ENCODE data around the gene CDKN1B.

DNA sequence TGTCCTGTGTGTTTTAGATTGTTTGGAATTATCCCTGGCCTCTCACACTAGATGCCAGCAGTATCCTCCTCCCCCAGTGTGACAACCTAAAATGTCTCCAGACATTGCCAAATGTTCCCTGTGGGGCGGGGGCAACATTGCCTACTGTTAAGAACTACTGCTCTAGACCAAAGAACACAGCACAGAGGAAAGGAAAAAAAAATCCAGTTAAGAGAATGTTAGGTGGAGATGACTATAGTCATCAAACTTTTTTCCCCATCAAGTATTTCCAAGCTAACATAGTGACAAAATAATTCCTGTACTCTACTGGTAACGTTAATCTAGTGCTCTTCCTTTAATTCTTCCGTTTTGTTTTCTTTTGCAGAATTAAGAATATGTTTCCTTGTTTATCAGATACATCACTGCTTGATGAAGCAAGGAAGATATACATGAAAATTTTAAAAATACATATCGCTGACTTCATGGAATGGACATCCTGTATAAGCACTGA, 3.5 kb downstream of the CDKN1B start:
- no peak for TF ChIP-seq EZH2 (IDR thresholded peaks at IDR 0.05; ENCODE audit: borderline replicate concordance, low read length)
- TF ChIP-seq, protein P1, sequence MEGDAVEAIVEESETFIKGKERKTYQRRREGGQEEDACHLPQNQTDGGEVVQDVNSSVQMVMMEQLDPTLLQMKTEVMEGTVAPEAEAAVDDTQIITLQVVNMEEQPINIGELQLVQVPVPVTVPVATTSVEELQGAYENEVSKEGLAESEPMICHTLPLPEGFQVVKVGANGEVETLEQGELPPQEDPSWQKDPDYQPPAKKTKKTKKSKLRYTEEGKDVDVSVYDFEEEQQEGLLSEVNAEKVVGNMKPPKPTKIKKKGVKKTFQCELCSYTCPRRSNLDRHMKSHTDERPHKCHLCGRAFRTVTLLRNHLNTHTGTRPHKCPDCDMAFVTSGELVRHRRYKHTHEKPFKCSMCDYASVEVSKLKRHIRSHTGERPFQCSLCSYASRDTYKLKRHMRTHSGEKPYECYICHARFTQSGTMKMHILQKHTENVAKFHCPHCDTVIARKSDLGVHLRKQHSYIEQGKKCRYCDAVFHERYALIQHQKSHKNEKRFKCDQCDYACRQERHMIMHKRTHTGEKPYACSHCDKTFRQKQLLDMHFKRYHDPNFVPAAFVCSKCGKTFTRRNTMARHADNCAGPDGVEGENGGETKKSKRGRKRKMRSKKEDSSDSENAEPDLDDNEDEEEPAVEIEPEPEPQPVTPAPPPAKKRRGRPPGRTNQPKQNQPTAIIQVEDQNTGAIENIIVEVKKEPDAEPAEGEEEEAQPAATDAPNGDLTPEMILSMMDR (conservative IDR thresholded peaks at IDR 0.05 in 1 of 2, IDR thresholded peaks at IDR 0.05 in 1 of 2; ENCODE audit: extremely low read depth in 1 of 2, insufficient read depth in 1 of 2, low read depth in 1 of 2, low read length in 2 of 2): no peak
